Progenitor cell of endocrine pancreas (in vitro differentiated cells): ENCODE results near the gene IRF4. TPM values are rescaled to one million over a fixed set of nuclear protein-coding genes. Genes with fewer than 3 reads are reported as not detected.

Experiments used
- DNase-seq: peaks from one replicate; pipeline ENCODE4 v3.0.0; 2021; ENCODE audit warnings: low spot score; ENCODE audit not compliant: unreplicated experiment
- H3K27ac Mint-ChIP-seq: 2 replicates; pipeline ENCODE4 v1.8.0; 2021; ENCODE audit warnings: mild to moderate bottlenecking, moderate library complexity, mixed read lengths
- H3K27me3 Mint-ChIP-seq: 2 replicates; pipeline ENCODE4 v1.8.0; 2021; ENCODE audit warnings: mixed read lengths
- H3K36me3 Mint-ChIP-seq: 2 replicates; pipeline ENCODE4 v1.8.0; 2022; ENCODE audit warnings: mixed read lengths; ENCODE audit not compliant: insufficient read depth
- H3K4me1 Mint-ChIP-seq: 2 replicates; pipeline ENCODE4 v1.8.0; 2021; ENCODE audit warnings: low read depth, mixed read lengths
- H3K4me3 Mint-ChIP-seq: 2 replicates; pipeline ENCODE4 v1.8.0; 2021; ENCODE audit warnings: low read depth, mild to moderate bottlenecking, moderate library complexity, mixed read lengths
- H3K9me3 Mint-ChIP-seq: 2 replicates; pipeline ENCODE4 v1.8.0; 2021; ENCODE audit warnings: low read depth, mixed read lengths
- total RNA-seq: library from RNA; stranded (reverse); gene quantifications from 2 replicates; pipeline ENCODE4 v1.2.1, GENCODE V29; 2021
- TF ChIP-seq, protein P1 (sequence below): fragments of 200-600 bp; sonication (generic); IDR thresholded peaks from one replicate; pipeline ENCODE4 v1.5.0; 2021; ENCODE audit warnings: antibody characterized with exemption, mild to moderate bottlenecking; ENCODE audit not compliant: unreplicated experiment

The IRF4 gene
- total RNA-seq, 1 donor from 2014 or later: not detected

DNA sequence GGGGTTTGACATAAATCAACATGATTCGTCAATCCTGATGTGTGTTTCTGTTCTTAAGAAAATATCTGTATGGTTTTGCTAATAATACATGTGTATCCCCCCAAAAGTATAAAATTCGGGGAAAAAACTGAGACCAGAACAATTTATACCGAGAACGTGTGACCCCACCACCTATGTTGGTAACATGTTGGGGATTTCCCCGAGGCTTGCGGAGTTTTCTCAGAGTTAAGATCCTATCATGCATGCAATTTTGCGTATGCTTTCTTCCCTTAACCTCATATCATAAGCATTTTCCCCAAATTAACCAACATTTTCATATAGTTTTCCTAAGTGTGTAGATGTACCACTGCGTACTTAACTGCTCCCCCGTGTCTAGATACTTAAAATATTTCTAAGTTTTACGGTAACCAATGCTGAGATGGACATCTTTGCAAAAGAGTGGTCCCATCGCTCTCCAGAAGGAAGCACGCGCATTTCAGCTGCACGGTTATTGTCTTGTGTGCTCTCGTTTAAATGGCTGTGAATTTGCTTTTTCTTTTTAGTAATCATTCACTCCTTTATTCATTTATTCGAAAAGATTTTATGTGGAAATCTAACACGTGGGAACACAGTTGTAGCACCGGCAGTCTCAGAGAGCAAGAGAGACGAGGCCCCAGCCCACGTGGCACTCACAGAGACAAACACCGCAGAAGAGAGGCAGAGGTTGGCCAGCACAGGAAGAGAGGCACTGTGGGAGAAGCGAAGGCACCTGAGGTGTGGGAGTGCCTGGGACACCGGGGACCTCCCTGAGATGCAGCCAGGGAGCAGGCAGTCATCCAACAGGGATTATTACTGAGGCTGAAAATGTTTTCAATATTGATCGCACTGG lies 13.2 kb upstream of the IRF4 start:
- peaks cover 43% of the 10 kb centered on the region for H3K27me3 Mint-ChIP-seq
- H3K27ac Mint-ChIP-seq: no peak overlapping the region
- TF ChIP-seq, protein P1, sequence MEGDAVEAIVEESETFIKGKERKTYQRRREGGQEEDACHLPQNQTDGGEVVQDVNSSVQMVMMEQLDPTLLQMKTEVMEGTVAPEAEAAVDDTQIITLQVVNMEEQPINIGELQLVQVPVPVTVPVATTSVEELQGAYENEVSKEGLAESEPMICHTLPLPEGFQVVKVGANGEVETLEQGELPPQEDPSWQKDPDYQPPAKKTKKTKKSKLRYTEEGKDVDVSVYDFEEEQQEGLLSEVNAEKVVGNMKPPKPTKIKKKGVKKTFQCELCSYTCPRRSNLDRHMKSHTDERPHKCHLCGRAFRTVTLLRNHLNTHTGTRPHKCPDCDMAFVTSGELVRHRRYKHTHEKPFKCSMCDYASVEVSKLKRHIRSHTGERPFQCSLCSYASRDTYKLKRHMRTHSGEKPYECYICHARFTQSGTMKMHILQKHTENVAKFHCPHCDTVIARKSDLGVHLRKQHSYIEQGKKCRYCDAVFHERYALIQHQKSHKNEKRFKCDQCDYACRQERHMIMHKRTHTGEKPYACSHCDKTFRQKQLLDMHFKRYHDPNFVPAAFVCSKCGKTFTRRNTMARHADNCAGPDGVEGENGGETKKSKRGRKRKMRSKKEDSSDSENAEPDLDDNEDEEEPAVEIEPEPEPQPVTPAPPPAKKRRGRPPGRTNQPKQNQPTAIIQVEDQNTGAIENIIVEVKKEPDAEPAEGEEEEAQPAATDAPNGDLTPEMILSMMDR: no peak
- no peak for DNase-seq
- H3K4me3 Mint-ChIP-seq: no peak overlapping the region
- H3K36me3 Mint-ChIP-seq: peaks cover 2% of the 10 kb centered on the region
- peaks cover 31% of the 10 kb centered on the region for H3K9me3 Mint-ChIP-seq
- no peaks in the 10 kb centered on the region for H3K4me1 Mint-ChIP-seq

DNA sequence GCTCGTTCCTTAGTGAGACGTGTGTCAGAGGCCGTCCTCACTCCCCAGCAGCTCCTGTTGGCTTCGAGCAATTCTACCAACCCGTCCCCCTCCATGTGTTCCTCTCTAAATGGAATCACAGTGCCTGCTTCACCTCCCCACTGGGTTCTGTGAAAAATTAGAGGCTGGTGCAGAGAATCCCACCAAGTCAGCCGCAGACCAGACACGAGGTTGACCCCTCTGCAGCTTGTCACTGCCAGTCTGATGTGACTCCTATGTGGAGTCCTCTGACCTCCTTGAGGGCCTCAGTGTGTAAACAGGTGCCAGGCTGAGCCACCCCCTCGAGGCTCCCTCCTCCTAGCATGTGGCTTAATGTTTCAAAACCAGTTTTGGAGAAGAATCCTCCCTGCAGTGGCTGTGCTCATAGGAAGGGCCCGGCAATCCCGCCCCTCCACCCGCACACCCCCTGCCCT lies 12.6 kb upstream of the IRF4 start:
- Mint-ChIP-seq H3K4me3 (no peak overlapping the region), H3K4me1 (no peaks in the 10 kb centered on the region), H3K27me3 (peaks cover 42% of the 10 kb centered on the region), H3K36me3 (peaks cover 2% of the 10 kb centered on the region), H3K27ac (no peak overlapping the region), H3K9me3 (peaks cover 31% of the 10 kb centered on the region)
- TF ChIP-seq, protein P1: no peak
- no peak for DNase-seq

DNA sequence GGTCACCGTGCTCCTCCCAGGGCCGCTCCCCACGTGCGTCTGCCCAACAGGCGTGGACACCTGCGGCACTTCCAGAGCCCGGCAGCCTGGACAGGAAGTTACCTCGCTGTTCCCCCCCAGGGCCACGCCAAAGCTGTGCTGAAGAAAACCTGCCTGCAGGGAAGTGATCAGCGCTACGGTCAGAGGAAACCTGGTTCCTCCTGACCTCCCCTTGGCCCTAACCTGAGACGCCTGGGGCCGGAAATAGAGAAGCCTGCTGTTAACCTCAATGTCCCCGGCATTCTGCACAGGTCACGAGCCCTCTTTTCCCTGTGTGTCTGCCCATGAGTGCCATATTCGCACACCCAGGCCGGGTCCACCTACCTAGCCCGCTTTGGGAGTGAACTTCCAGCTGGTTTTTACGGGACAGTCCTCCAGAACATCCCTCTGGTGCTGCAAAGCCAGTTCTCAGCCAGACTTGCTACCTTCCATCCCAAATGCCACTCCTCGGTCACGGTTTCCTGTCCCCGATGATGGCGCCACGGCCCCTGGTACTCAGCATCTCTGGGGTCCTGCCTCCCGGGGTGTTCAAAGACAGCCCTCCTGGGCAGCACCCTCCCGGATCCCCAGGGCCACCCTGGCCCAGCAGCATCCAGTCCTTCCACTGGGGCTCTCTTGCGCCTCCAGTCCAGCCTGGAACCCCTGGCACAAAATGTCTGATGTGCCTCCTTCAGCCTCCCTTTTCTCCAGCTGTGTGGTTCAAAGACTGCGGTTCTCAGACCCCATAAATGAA lies 12.0 kb upstream of the IRF4 start:
- H3K36me3 Mint-ChIP-seq: peaks cover 2% of the 10 kb centered on the region
- H3K9me3 Mint-ChIP-seq: peaks cover 27% of the 10 kb centered on the region
- TF ChIP-seq, protein P1: no peak

DNA sequence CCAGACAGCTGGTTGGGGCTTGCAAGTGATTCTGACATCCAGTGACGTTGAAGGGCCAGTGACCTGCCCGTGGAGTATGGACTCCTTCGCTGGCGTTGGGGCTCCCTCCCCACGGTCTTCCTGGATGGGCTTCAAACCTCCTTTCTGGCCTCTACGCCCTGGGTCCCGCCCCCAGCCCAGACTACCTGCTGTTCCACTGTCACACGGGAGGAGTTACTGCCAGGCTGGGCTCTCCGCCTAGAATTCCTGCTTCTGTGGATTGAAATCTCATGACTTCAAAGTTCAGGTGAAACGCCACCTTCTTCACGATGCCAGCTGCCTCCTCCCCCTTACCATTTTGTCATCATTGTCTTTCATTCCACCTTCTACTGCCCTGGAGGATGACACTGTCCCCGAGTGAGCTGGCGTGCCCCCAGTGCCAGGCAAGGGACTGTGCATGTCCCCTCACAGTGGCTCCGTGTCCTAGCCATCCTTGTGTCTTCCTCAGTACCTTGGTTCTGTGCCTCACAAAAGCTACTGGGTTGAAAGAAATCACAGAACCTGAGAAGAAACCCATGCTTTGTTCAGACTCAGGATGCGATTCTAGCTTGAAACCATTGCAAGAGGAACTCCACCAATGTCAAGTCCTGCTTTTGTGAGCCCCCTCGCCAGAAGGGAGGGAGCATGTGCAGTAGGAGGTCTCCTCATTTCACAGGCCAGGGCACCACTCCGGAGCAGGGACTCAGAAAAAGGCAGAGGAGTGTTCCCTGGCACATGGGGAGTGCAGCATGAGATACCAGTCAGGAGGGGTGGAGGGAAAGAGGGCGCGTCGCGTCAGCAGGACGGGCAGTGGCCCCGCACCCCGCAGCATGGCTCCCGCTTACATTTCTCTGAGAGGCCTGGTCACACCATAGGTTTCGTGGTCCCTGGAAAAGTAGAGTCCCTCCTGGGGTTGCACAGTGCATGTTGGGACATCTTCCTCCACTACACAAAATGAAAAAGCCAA lies 11.0 kb upstream of the IRF4 start:
- no peak overlapping the region for H3K4me3 Mint-ChIP-seq
- no peak for DNase-seq
- peaks cover 47% of the 10 kb centered on the region for H3K27me3 Mint-ChIP-seq
- H3K9me3 Mint-ChIP-seq: peaks cover 22% of the 10 kb centered on the region
- H3K27ac Mint-ChIP-seq: peak overlapping the region; percentile 26
- peaks cover 2% of the 10 kb centered on the region for H3K36me3 Mint-ChIP-seq
- H3K4me1 Mint-ChIP-seq: no peaks in the 10 kb centered on the region
- TF ChIP-seq, protein P1: no peak

More for the DNA sequence above, 12.0 kb upstream of the IRF4 start:
- DNase-seq: no peak
- no peak overlapping the region for H3K4me3 Mint-ChIP-seq
- no peak overlapping the region for H3K27ac Mint-ChIP-seq
- no peaks in the 10 kb centered on the region for H3K4me1 Mint-ChIP-seq
- H3K27me3 Mint-ChIP-seq: peaks cover 43% of the 10 kb centered on the region
